CD4-positive, alpha-beta T cell treated with Interleukin-10 for 1 hour (primary cell): ENCODE measurements around the gene PSME3IP1.

Experiments used
- DNase-seq: peaks from one replicate; pipeline ENCODE4 v3.0.0-alpha.2; 2020

PSME3IP1 gene

DNA sequence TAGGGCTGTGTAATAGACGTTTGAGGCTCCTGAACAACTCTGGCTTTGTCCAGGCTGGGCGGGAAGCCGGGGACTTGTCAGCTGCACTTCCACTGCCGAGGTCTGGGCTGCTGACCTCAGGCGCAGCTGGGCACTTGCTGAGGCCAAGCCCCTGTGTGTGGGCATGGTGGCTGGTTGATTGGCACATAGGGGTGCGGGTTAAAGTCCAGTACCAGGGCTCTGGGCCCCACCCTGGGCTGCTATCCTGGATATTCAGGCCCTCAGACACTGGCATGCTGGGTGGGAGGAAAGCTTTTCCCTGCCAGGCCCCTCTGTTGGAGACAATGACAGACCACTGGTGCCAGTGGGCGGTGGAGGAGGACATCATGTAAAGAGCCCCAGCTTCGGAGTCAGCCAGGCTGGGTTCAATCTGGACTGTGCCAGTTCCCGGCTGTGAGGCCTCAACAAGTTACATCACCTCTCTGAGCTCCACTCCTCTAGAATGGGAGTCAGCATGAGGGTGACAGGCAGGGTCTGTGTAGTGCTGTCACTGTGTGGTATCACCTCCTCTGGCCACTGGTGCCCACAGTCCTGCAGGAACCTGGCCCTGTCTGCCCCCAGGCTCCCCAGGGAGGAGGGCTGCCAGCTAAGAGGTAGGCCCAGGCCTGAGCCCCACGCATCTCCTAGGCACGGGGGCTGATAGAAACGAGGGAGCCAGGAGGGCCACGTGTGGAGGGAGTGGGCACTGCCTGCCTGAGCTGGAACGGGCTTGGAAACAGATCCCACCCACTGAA, 42.5 kb downstream of the PSME3IP1 start:
- DNase-seq: no peak

DNA sequence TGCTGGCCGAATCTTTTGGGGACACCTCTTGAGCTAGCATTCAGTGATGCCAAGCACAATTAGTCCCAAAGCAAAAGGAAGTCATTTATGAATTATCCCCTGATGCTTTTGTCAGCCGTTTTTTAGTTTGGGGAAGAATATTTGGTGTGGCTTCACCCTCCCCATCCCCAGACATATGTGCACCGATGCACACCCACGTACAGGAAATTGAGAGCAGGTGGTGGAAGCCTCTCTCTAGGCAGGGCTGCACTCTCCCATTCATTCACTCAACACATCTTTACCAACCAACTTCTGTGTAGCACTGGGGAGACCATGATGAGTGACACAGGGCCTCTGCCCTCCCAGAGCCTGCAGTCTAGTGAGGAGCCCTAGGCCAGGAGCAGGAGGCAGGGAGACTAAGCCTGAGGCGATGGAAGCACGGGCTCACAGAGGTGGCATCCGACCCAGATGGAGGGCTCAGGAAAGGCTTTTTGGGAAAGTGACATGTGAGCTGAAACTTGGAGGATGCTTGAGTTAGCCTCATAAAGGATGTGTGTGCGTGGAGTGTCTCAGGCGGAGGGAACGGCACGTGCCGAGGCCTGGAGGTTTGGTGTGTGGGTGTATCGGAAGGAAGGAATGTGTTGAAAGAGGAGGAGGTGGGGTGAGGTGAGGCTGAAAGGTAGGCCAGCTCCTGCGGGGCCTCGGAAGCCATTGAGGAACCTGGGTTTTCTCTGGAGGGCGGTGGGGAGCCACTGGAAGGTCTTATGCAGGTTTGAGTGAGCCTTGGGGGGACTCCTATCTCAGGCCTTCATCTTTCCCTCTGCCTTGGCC, 43.8 kb downstream of the PSME3IP1 start:
- peak; percentile 17 for DNase-seq

DNA sequence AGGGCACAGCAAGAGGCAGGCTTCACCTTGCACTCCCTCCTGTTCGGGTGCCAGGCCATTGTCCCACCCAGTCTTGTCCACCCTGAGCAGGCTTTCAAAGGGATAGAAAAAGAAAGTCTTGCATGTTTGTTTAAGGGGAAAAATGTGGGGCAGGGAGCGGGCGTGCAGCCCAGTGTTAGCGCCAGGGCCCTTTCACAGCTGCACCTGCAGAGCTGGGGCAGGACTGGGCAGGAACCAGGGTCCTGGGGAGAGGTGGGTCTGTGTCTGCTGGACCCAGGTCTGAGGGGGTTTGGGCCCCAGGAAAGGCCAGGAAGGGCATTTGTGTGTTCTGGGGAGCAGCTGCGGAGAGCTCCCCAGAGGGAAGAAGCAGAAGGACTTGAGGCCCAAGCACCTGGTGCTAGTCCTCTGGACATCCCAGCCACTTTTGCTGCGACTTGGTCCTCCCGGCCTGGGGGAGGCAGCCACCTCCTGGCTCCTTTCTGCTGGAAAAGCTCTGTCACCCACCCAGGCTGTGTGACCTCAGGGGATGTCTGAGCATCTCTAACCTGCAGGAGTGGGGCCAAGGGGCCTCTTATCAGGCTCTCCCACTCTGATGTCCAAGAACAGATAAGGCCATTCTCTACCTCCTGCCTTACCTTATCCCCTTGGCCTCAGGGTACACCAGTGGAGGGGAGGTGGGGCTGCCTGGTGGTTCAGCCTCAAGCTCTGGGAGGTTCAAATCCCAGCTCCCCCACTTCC, 44.7 kb downstream of the PSME3IP1 start:
- DNase-seq: no peak

DNA sequence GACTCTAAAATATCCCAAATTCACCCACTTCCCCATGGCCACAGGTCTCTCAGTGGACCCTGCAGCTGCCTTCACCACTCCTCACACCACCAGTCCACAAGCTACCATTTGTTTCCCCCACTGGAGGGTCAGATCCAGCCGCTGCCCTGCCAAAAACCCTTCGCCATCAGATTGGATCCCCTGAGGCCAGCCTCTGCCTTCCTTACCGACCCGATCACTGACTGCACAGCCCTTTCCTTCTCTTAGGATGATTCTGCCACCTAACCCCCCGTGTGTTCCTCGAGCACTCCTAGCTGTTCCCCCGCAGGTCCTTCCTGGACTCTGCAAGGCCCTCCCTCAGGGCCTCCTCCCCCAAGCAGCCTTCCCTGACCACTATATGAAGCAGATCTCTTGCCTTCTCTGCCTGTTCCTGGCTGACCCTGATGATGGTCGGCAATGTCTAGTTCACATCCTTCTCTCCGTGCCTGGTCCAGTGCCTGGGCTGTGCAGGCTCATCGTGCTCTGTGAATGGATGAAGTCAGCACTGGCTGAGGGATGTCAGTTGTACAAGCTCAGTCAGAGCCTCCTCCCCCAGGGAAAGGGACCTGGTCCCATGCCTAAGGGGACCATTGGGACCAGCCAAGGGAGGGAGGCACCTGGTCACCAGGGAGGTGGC, 47.4 kb downstream of the PSME3IP1 start:
- DNase-seq: no peak

DNA sequence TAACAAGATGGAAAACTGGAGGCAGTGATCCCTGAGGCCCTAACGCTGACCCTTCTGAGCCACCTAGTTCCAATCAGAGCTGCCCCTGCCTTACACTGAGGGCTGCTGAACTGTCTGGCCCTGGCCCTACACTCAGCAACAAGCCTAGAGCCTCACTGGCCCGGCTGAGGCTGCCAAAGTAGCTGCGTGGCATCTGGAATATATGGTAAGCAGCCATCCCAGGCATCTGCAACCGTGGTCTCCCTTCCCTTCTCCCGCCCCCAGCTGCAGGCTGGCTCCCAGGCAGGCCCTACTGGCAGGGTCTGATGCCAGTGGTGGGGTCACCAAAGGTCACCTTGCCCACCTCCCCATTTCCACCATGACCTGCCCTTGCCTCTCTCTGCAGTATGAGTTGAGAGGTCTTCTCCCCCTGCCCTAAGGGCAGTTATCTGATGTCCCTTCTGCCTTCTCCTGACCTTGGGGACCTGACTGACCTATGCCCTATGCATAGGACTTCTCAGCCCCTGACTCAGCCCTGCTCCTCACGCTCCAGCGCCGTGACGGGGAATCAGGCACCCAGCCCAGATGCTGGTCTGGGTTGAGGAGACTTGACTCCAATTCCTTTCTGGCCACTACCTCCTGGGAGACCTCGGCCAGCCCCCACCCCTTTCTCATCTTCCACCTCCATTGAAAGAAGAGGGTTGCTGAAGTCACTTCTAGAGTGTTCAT, 48.1 kb downstream of the PSME3IP1 start:
- DNase-seq: no peak

DNA sequence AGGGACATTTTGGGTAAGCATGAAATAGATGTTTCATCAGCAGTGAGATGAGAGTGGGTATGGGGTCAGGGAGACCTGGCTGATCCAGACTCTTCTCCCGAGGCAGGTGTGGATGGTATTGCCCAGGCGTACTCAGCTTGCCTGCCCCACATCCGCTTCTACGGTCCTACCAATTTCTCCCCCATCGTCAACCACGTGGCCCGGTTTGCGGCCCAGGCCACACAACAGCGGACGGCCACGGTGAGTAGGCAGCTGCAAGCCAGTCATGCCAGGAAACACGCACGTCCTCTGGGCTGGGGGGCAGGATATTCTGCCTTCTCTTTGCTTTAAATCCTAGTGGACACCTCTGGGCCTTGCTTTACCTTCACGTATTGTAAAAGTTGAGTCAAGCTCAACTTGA, 48.8 kb downstream of the PSME3IP1 start:
- no peak for DNase-seq

DNA sequence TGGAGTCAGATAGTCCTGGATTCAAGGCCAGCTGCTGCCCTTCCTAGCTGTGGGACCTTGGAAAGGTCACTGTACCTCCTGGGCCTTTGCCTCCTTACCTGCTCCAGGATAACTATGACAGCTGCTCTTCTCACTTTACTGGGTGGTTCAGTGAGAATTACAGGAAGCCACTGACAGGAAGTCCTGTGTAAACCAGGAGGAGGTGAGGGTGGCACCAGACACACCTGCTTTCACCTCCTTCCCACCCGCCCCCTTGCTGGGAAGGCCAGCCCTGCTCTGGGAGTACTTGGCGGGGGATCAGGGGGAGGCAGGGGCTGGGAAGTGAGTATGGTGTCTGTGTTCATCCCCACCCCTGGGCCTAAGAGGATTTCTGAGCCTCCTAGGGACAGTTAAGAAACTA, 50.9 kb downstream of the PSME3IP1 start:
- peak; percentile 64 for DNase-seq

DNA sequence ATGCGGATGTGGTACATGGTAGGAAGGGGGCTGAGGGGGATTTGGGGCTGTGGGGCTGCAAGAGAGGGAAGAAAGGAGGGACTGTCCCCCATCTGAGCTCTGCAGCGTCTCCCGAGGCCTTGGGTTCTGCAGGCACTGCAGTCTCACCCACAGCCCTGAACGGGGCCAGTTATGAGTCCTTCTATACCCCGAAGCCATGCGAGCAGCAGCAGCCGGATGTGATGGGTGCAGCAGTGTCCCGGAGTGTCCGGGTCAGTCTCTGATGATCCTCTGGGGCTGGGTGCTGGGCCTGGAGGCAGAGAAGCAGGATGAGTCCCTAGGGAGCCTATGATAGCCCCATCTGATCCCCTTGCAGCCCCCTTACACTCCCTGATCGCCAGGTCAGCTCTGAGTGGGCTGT, 52.0 kb downstream of the PSME3IP1 start:
- DNase-seq: peak; percentile 17

DNA sequence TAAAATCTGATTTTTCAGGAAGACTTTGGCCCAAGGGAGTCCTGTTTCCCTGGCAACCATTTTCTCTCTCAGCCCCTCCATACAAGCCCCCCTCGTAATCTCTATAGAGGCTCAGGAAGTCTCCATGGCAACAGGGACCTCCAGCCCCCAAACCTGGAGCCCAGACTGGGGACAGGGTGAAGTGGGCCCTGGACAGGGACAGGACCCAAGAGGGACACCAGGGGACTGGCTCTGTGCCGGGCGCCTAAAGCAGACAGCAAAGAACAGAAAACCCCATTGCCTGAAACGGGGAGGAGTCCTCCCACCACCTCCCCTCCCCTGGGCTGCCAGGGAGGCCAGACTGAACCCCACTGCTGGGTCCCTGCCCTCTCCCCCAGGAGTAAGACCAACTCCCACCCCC, 52.8 kb downstream of the PSME3IP1 start:
- no peak for DNase-seq

DNA sequence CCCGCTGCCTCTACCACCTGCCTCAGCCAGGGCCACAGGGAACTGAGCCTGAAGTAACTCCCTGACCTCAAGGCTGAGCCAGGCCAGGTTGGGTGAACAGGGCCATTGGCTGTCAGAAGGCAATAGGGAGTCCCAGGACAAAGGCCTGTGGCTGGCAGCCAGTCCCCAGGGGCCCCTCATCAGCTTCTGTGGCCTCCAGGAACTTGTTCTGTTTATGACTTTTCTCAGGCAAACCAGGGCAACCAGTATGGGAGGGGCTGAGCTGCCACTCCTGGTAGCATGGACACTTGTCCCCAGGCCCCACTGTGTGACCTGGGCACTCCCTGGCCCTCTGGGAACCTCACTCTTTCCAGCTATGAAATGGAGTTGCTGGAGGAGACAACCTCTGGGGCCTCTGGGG, 53.4 kb downstream of the PSME3IP1 start:
- DNase-seq: no peak

DNA sequence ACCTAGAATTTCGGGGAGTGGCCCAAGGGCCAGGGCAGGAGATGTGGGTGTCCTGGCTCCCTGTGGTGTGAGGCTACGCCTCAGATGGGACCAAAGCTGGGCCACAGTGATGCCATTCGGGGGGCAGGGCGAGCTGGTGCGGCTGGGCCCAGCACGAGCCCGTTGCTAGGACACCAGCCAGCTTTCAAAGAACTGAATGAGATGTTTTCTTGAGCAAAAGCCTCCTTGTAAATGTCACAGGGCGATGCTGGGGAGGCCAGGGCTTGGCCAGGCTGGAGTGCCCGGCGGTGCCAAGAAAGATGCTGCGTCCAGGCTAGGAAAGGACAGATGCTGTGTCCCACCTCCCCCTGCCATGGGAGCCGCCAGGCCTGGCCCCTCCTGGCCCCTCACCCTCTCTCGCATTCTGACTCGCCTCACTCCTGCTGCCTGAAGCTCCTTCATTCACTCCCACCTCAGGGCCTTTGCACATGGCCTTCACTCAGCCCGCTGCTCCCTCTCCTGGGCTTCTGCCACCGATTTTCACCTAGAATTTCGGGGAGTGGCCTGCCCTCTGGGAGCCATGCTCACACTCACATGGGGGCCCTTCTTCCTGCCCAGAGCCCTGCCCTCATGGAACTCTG, 54.4 kb downstream of the PSME3IP1 start:
- DNase-seq: no peak

DNA sequence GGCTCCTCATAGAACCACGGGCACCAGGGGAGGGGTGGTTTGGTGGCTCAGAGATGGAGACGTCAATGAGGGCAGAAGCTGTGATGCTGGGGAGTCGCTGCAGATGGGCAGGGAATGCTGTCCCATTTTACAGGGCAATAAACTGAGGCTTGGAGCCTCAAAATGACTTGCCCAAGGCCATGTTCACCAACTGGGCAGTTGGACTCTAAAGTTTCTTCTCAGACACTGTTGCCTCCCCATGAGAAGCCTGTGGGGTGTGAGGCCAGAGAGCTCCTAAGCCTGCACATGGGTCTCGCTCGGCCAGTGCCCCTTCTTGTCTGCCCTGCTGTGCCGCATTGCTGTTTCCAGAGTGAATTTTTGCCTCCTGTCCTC, 54.9 kb downstream of the PSME3IP1 start:
- no peak for DNase-seq

DNA sequence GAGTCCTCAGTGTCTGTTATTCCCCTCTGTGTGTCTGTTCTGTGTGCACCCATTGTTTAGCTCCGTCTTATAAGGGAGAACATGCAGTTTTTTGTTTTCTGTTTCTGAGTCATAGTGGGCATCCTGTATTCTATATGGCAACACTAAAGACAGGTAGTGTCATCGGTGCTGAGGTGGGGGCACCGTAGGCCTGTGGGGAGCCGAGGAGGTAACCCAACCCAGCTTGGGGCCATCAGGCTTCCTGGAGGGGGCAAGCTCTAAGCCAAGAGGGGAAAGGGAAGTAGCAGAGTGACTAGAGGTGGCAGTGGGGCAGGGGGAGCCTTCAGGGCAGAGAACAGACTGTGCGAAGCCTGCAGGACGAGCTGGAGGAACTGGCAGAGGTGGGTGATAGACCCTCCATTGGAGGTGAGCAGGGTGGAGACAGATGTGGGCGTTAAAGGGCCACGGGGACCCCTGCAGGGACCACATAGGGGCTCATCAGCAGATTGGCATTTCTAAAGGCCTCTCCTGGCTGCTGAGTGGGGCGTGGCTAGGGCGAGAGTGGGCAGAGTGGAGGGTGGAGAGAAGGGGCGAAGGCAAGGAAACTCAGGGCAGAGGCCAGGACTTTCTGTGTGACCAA, 57.0 kb downstream of the PSME3IP1 start:
- DNase-seq: peak; percentile 54

DNA sequence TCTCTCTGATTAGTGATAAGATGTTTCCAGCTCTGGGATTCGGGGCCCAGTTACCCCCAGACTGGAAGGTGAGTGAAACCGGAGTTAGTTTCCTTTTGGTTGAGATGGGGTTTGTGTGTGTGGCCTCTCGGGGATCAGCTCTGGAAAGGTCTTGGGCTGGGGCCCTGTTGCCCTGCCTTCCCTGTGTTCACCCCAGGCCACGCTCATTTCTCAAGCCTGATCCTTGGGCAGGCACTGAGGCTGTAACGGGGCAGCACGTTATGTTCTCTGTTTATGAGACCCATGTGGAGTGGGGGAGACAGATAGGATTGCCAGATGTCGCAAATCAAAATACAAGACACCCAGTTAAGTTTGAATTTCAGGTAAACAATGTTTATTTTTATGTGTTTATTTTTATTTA, 58.0 kb downstream of the PSME3IP1 start:
- DNase-seq: no peak

DNA sequence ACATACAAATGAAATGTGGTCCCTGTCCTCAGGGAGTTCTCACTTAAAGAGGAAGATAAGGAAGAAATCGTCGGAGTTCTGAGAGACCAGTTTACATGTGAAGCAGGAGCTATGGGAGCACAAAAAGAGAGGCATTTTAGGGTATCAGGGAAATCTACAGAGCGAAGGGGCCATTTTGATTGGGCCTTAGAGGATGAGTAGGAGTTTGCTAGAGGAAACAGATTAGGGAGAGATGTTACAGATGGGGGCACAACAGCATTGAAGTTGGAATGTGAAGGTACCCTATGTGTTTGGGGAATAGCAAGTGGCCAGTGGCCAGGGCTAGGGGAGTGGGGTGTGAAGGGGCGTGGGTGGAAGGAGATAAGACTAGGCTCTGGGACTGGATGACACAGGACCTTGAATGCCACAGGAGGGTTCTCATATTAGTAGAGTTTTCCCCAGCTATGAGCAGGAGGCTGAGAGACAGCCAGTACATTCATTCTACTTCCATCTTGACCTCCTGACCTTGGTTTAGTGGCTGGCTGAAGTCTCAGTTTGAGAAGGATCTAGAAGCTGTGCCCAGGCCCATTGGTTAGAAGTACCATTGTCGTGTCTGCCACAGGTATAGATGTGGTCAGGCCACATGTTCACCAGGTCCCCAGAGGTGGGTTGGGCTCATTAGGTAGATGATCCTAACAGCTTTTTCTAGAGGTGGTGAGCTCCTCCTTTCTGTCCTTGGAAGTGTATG, 58.6 kb downstream of the PSME3IP1 start:
- DNase-seq: no peak

DNA sequence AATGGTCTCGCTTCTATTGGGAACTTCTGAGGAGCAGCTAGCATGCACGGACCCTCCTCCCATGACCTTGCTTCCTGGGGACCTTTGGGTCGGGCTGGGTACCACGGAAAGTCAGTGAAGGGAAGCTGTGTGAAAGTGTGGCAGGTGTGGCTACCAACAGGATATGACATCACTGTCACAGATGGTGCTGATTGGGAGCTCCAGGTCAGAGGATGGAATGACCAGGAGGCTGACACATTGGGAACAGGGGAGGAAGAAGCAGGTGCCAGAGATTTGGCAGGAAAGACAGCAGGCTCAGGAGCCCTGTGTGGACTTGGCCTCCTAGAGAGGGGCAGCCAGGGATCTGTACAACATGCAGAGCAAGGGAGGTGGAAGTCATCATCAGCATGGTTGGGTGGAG, 59.4 kb downstream of the PSME3IP1 start:
- DNase-seq: peak; percentile 14

DNA sequence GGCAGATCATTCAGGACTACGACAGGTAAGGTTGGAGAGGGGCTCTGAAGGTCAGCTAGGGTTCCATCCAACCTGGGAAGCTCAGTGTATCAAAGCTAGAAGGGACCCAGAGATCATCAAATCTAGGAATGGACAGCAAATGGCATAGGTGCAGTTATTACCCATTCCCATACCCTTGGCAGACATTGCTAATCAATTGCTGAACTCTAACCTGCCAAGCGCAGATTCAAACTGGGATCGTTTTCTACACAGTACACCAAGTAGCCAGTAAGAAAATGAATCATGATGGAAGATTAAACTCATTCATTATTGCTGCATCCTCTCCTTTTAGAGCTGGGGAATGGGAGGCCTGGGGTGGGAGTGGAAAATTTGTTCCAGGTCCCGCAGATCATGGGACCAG, 59.9 kb downstream of the PSME3IP1 start:
- no peak for DNase-seq

DNA sequence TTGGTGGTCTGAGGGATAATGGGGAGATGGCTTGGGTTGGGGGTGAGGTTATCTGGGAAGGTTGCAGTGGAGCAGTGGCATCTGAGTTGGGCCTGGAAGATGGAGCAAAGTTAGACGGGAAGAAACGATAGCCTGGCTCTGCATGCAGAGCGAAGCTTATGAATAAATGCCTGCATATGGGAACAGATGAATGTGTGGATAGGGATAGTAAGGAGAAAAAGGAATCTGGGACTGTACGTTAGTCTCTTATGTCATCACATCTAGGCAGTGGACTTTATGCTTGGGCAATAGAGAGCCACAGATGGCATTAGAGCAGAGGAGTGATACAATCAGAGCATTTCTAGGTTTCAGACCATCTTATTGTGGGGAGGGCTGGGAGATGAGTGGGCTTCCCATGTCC, 60.5 kb downstream of the PSME3IP1 start:
- DNase-seq: no peak

DNA sequence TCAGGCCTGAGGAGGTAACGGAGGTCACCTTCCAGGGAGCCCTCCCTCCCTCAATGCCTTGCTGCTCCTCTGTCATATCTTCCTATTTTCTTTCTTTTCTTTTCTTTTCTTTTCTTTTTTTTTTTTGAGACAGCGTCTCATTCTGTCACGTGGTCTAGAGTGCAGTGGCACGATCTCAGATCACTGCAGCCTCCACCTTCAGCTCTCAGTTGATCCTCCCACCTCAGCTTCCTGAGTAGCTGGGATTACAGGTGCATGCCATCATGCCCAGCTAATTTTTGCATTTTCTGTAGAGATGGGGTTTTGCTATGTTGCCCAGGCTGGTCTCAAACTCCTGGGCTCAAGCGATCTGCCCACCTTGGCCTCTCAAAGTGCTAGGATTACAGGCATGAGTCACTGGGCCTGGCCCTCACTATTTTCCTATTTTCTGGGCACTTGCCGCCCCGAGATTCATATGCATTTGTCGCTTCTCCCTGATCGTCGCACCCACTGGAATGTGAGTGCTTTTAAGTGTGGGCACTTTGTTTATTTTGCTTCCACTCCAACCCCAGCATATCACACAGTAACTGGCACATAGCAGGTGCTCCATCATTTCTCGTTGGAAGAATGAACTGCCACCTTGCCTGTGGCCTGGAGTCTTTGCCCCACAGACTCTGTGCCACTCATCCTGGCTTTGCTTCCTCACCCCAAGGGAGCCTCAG, 61.7 kb downstream of the PSME3IP1 start:
- no peak for DNase-seq
